Panc1 (cell line): ENCODE data around the gene HIPK2. TPM values are rescaled to one million over a fixed set of nuclear protein-coding genes. Genes with fewer than 3 reads are reported as not detected.

Source experiments
- ATAC-seq: fragments of 200-7000 bp; cut with Tn5 transposase; 2 replicates; pipeline ENCODE4 v1.9.1; 2020; ENCODE audit warnings: mild to moderate bottlenecking, moderate library complexity
- BruUV-seq: library from RNA; stranded (reverse); fragments of 400-500 nt; replicated peaks from 2 replicates; lab custom pipeline; 2021; lab: Mats Ljungman, UMichigan
- CTCF ChIA-PET: fragments of 300-600 bp; sonication (Branson Sonifier 250); formaldehyde crosslinking; loops from one replicate; lab custom pipeline; 2022; ENCODE audit warnings: antibody characterized with exemption; lab: Charles Lee
- POLR2A ChIA-PET: fragments of 300-600 bp; sonication (Branson Sonifier 250); formaldehyde crosslinking; loops from one replicate; lab custom pipeline; 2022; ENCODE audit warnings: antibody characterized with exemption; lab: Charles Lee
- DNase-seq: peaks from one replicate; pipeline ENCODE4 v3.0.0-alpha.2; 2010; ENCODE audit warnings: low read depth, low spot score
- H3K27ac ChIP-seq: 2 replicates; pipeline ENCODE4 v1.5.1; 2011; ENCODE audit warnings: mild to moderate bottlenecking, low read length, inconsistent platforms
- H3K27me3 ChIP-seq: fragments of 200-500 bp; sonication (Bioruptor generic); 2 replicates; pipeline ENCODE4 v1.6.0; 2014; ENCODE audit warnings: low read length, inconsistent platforms; ENCODE audit not compliant: control insufficient read depth, insufficient read depth
- H3K36me3 ChIP-seq: fragments of 200-500 bp; sonication (Bioruptor generic); 2 replicates; pipeline ENCODE4 v1.5.1; 2014; ENCODE audit warnings: inconsistent platforms, mild to moderate bottlenecking, low read length, moderate library complexity; ENCODE audit not compliant: control insufficient read depth, insufficient read depth
- H3K4me1 ChIP-seq: 2 replicates; pipeline ENCODE4 v1.5.1; 2011; ENCODE audit warnings: inconsistent platforms, mild to moderate bottlenecking, low read length, moderate library complexity; ENCODE audit not compliant: control insufficient read depth, insufficient read depth
- H3K4me3 ChIP-seq, 2 experiments: 2 replicates each; pipeline ENCODE4 v1.5.1; 2011 to 2012; ENCODE audit warnings: low read depth in 2 of 2, low read length in 2 of 2, mild to moderate bottlenecking in 2 of 2, inconsistent platforms in 1 of 2, moderate library complexity in 1 of 2
- H3K9me3 ChIP-seq: fragments of 200-500 bp; sonication (Bioruptor generic); 2 replicates; pipeline ENCODE4 v1.5.1; 2014; ENCODE audit warnings: low read depth, mild to moderate bottlenecking, inconsistent platforms, low read length, moderate library complexity; ENCODE audit not compliant: control insufficient read depth, insufficient read depth
- CTCF ChIP-seq: fragments of 450-650 bp; IDR thresholded peaks from 2 replicates; pipeline ENCODE4 v1.5.1; 2017; ENCODE audit warnings: mild to moderate bottlenecking
- POLR2AphosphoS5 ChIP-seq: IDR thresholded peaks from 2 replicates; pipeline ENCODE4 v1.6.1; 2012; ENCODE audit warnings: mild to moderate bottlenecking, low read depth, low read length, moderate library complexity
- REST ChIP-seq, 2 experiments: IDR thresholded peaks; 2 replicates each; pipeline ENCODE4 v1.6.1; 2011 to 2012; ENCODE audit warnings: low read depth in 2 of 2, control low read depth in 1 of 2, low read length in 1 of 2, mild to moderate bottlenecking in 1 of 2, moderate library complexity in 1 of 2; ENCODE audit not compliant: insufficient read depth in 1 of 2
- SIN3A ChIP-seq: IDR thresholded peaks from 2 replicates; pipeline ENCODE4 v1.6.1; 2012; ENCODE audit warnings: low read depth, mild to moderate bottlenecking, low read length, moderate library complexity, borderline replicate concordance; ENCODE audit not compliant: insufficient read depth
- TCF7L2 ChIP-seq: IDR thresholded peaks from 2 replicates; pipeline ENCODE4 v1.6.1; 2011; ENCODE audit warnings: mild to moderate bottlenecking, low read depth, low read length, inconsistent platforms
- in situ Hi-C: cut with HindIII; loops from 2 replicates; pipeline ENCODE4 v1.10.0; 2016; ENCODE audit warnings: low sequenced_read_pairs, low pct_unique_long_range_greater_than_20kb
- intact Hi-C: fragments of 100-400 bp; cut with micrococcal nuclease; formaldehyde crosslinking; loops from one replicate; pipeline ENCODE4 v1.10.0; 2022; ENCODE audit not compliant: unreplicated experiment
- total RNA-seq: library from RNA; stranded (reverse); gene quantifications from one replicate; pipeline ENCODE4 v1.2.1, GENCODE V29; 2021; ENCODE audit not compliant: unreplicated experiment

Gene HIPK2
- total RNA-seq, 1 experiment from 2014 or later: 34.1 TPM

GRCh38 chr7:139548302-139549028 lies 229.3 kb downstream of the HIPK2 start:
- Histone ChIP-seq H3K4me3 (no peak overlapping the region), H3K27me3 (no peaks in the 10 kb centered on the region), H3K4me1 (no peaks in the 10 kb centered on the region), H3K9me3 (no peaks in the 10 kb centered on the region), H3K27ac (no peak overlapping the region), H3K36me3 (no peaks in the 10 kb centered on the region)
- intact Hi-C loops (no loop called here), in situ Hi-C loops (no loop called here)
- CTCF ChIA-PET: no interaction called here
- no peak for ATAC-seq
- no peak for DNase-seq
- POLR2A ChIA-PET: no interaction called here
- TF ChIP-seq TCF7L2: no peak
- TF ChIP-seq CTCF: no peak
- TF ChIP-seq SIN3A: no peak
- TF ChIP-seq REST (IDR thresholded peaks at IDR 0.05; ENCODE audit: insufficient read depth in 1 of 2, low read depth in 2 of 2, low read length in 1 of 2): no peak
- no peak for TF ChIP-seq POLR2AphosphoS5
- BruUV-seq: no TSS peak

GRCh38 chr7:139544645-139545044 lies 233.2 kb downstream of the HIPK2 start:
- DNase-seq (no peak), ATAC-seq (no peak)
- no peak overlapping the region for H3K4me3 ChIP-seq
- H3K27ac ChIP-seq: no peak overlapping the region
- BruUV-seq: no TSS peak
- CTCF ChIA-PET: no interaction called here
- H3K9me3 ChIP-seq: no peaks in the 10 kb centered on the region
- intact Hi-C loops: no loop called here
- in situ Hi-C loops: no loop called here
- TF ChIP-seq SIN3A: no peak
- TF ChIP-seq POLR2AphosphoS5: no peak
- no peak for TF ChIP-seq CTCF
- TF ChIP-seq REST (IDR thresholded peaks at IDR 0.05; ENCODE audit: insufficient read depth in 1 of 2, low read depth in 2 of 2, low read length in 1 of 2): no peak
- TF ChIP-seq TCF7L2: no peak
- POLR2A ChIA-PET: no interaction called here
- no peaks in the 10 kb centered on the region for H3K36me3 ChIP-seq
- no peaks in the 10 kb centered on the region for H3K4me1 ChIP-seq
- H3K27me3 ChIP-seq: no peaks in the 10 kb centered on the region
